Small intestine (tissue), 7 donors: Measurements from ENCODE around the gene LPCAT3. TPM values are rescaled to one million over a fixed set of nuclear protein-coding genes. Genes with fewer than 3 reads are reported as not detected.

Experiments used
- DNase-seq, 2 donors: peaks; one replicate each; pipeline versions ENCODE4 v3.0.0 to v3.0.0-alpha.2; 2013
- FAIRE-seq: peaks from 2 replicates; lab custom pipeline; 2012; peaks lifted over from hg19 to GRCh38; lab: Jason Lieb, UNC
- H3K27ac ChIP-seq, 3 donors: one replicate each; pipeline ENCODE4 v1.5.1; 2013; ENCODE audit warnings: low read length in 2 of 3, mild to moderate bottlenecking in 2 of 3, control low read depth in 1 of 3, inconsistent platforms in 1 of 3, low read depth in 1 of 3, moderate library complexity in 1 of 3
- H3K27me3 ChIP-seq, 3 donors: one replicate each; pipeline ENCODE4 v1.6.1; 2013; ENCODE audit warnings: low read length in 3 of 3, inconsistent platforms in 1 of 3; ENCODE audit not compliant: control insufficient read depth in 3 of 3, insufficient read depth in 3 of 3
- H3K36me3 ChIP-seq, 3 donors: one replicate each; pipeline ENCODE4 v1.6.1; 2013; ENCODE audit warnings: low read length in 3 of 3, inconsistent platforms in 1 of 3, low read depth in 1 of 3, mild to moderate bottlenecking in 1 of 3, moderate library complexity in 1 of 3; ENCODE audit not compliant: control insufficient read depth in 3 of 3, insufficient read depth in 2 of 3
- H3K4me1 ChIP-seq, 3 donors: one replicate each; pipeline ENCODE4 v1.6.1; 2013; ENCODE audit warnings: low read length in 2 of 3, inconsistent platforms in 1 of 3, low read depth in 1 of 3, mild to moderate bottlenecking in 1 of 3, moderate library complexity in 1 of 3; ENCODE audit not compliant: control insufficient read depth in 3 of 3, insufficient read depth in 2 of 3
- H3K4me3 ChIP-seq, 3 donors: one replicate each; pipeline ENCODE4 v1.5.1; 2013; ENCODE audit warnings: low read length in 3 of 3, control low read depth in 1 of 3, inconsistent platforms in 1 of 3, low read depth in 1 of 3, mild to moderate bottlenecking in 1 of 3, moderate library complexity in 1 of 3
- H3K9me3 ChIP-seq, 2 donors: one replicate each; pipeline ENCODE4 v1.6.1; 2013; ENCODE audit warnings: low read depth in 1 of 2, low read length in 1 of 2; ENCODE audit not compliant: control insufficient read depth in 2 of 2, insufficient read depth in 1 of 2
- WGBS, 3 donors: extraction: QIAGEN DNeasy Blood & Tissue Kit; methylation state at CpG; one replicate each; pipeline ENCODE4 v1.1.7; 2013; 5-methylcytosine and 5-hydroxymethylcytosine counted together
- polyA plus RNA-seq, 4 donors: library from polyadenylated mRNA; stranded (reverse) in 3 of 4; unstranded in 1 of 4; fragments of 200-250 nt in 3 of 4; fragments of 120-200 nt in 1 of 4; gene quantifications; one replicate each; pipeline versions ENCODE4 v1.2.1 to v1.2.3, GENCODE V29; 2013
- donor health status: healthy with polysubstance abuse.
- donor health status: control.
- donor health status: control.
- donor health status: Bipolar disorder and iron deficiency.
- donor health status: healthy.

Gene LPCAT3
- polyA plus RNA-seq, 4 donors, result 67.8 to 95.9 (median 77.3) TPM

- peak overlapping the region; percentile 89 to 95 (median 92) for H3K27ac ChIP-seq
- H3K4me3 ChIP-seq, result peak overlapping the region; percentile 62 to 71 (median 63)
- no peaks in the 10 kb centered on the region for H3K27me3 ChIP-seq
- H3K9me3 ChIP-seq, result no peaks in the 10 kb centered on the region
- FAIRE-seq (no peak), DNase-seq (peak; percentile 96 to 98)
- peaks cover 2 to 20% (median 4%) of the 10 kb centered on the region in 3 donors for H3K4me1 ChIP-seq
- peaks cover 8 to 84% (median 10%) of the 10 kb centered on the region in 3 donors for H3K36me3 ChIP-seq
- WGBS, 3 donors, result 0% methylated on average over 72 to 80 of the region's 80 CpGs
Measured at GRCh38 chr12:6937481-6938352, 80.6 kb downstream of the LPCAT3 start.

GRCh38 chr12:6936636-6937480 is 81.4 kb downstream of the LPCAT3 start:
- Histone ChIP-seq H3K27ac (peak overlapping the region; percentile 89 to 95 (median 92)), H3K4me1 (peaks cover 2 to 25% (median 4%) of the 10 kb centered on the region in 3 donors), H3K4me3 (peak overlapping the region; percentile 62 to 71 (median 63)), H3K27me3 (no peaks in the 10 kb centered on the region), H3K9me3 (no peaks in the 10 kb centered on the region), H3K36me3 (peaks cover 8 to 77% (median 8%) of the 10 kb centered on the region in 3 donors)
- DNase-seq (peak in 1 of 2 donors; percentile 44), FAIRE-seq (no peak)
- 19 to 33% (median 27%) methylated on average over 31 to 36 of the region's 36 CpGs for WGBS, 3 donors

DNA sequence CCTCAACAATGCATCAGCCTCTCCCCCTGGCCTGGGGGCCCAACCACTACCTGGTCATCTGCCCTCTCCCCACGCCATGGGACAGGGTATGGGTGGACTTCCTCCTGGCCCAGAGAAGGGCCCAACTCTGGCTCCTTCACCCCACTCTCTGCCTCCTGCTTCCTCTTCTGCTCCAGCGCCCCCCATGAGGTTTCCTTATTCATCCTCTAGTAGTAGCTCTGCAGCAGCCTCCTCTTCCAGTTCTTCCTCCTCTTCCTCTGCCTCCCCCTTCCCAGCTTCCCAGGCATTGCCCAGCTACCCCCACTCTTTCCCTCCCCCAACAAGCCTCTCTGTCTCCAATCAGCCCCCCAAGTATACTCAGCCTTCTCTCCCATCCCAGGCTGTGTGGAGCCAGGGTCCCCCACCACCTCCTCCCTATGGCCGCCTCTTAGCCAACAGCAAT is 82.1 kb downstream of the LPCAT3 start:
- peak overlapping the region in 1 of 3 donors; percentile 89 for H3K27ac ChIP-seq
- H3K9me3 ChIP-seq, result no peaks in the 10 kb centered on the region
- H3K4me1 ChIP-seq, result peaks cover 2 to 25% (median 4%) of the 10 kb centered on the region in 3 donors
- H3K4me3 ChIP-seq, result no peak overlapping the region
- WGBS, 3 donors, result 79 to 100% (median 86%) methylated on average over 2 to 3 of the region's 3 CpGs
- H3K36me3 ChIP-seq, result peaks cover 7 to 70% (median 8%) of the 10 kb centered on the region in 3 donors
- DNase-seq, result no peak
- no peak for FAIRE-seq
- H3K27me3 ChIP-seq, result no peaks in the 10 kb centered on the region

GRCh38 chr12:6935371-6936193 is 82.7 kb downstream of the LPCAT3 start:
- DNase-seq (no peak), FAIRE-seq (no peak)
- H3K27ac ChIP-seq, result peak overlapping the region in 1 of 3 donors; percentile 12
- H3K27me3 ChIP-seq, result no peaks in the 10 kb centered on the region
- WGBS, 3 donors, result 59 to 72% (median 72%) methylated on average over 13 to 14 of the region's 14 CpGs
- H3K36me3 ChIP-seq, result peaks cover 7 to 64% (median 8%) of the 10 kb centered on the region in 3 donors
- peaks cover 2 to 25% (median 4%) of the 10 kb centered on the region in 3 donors for H3K4me1 ChIP-seq
- no peaks in the 10 kb centered on the region for H3K9me3 ChIP-seq
- H3K4me3 ChIP-seq, result no peak overlapping the region

DNA sequence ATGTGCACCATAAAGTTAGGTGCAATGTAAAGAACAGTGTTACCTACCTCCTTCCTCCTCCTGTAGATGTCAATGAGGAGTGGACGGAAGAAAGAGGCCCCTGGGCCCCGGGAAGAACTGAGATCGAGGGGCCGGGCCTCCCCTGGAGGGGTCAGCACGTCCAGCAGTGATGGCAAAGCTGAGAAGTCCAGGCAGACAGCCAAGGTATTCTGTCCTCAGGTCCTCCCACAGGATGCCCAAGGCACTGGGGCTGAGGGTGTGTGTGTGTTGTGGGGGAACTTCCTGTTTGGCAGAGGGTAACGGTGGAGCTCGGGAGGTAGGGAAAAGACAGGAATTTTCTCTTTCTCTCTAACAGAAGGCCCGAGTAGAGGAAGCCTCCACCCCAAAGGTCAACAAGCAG is 84.2 kb downstream of the LPCAT3 start:
- Histone ChIP-seq H3K9me3 (no peaks in the 10 kb centered on the region), H3K27me3 (no peaks in the 10 kb centered on the region), H3K4me1 (peaks cover 6 to 37% (median 9%) of the 10 kb centered on the region in 3 donors), H3K4me3 (no peak overlapping the region), H3K27ac (peak overlapping the region in 1 of 3 donors; percentile 36), H3K36me3 (peaks cover 7 to 55% (median 8%) of the 10 kb centered on the region in 3 donors)
- FAIRE-seq (no peak), DNase-seq (no peak)
- WGBS, 3 donors, result 50 to 73% (median 59%) methylated on average over 8 of the region's 8 CpGs

- Histone ChIP-seq H3K4me3 (no peak overlapping the region), H3K27ac (no peak overlapping the region), H3K36me3 (peaks cover 7 to 47% (median 8%) of the 10 kb centered on the region in 3 donors), H3K9me3 (no peaks in the 10 kb centered on the region), H3K4me1 (peaks cover 5 to 26% (median 9%) of the 10 kb centered on the region in 3 donors), H3K27me3 (no peaks in the 10 kb centered on the region)
- 60 to 70% (median 66%) methylated on average over 1 of the region's 1 CpG for WGBS, 3 donors
- FAIRE-seq (no peak), DNase-seq (no peak)
Measured at GRCh38 chr12:6932766-6933165, 85.5 kb downstream of the LPCAT3 start.

DNA sequence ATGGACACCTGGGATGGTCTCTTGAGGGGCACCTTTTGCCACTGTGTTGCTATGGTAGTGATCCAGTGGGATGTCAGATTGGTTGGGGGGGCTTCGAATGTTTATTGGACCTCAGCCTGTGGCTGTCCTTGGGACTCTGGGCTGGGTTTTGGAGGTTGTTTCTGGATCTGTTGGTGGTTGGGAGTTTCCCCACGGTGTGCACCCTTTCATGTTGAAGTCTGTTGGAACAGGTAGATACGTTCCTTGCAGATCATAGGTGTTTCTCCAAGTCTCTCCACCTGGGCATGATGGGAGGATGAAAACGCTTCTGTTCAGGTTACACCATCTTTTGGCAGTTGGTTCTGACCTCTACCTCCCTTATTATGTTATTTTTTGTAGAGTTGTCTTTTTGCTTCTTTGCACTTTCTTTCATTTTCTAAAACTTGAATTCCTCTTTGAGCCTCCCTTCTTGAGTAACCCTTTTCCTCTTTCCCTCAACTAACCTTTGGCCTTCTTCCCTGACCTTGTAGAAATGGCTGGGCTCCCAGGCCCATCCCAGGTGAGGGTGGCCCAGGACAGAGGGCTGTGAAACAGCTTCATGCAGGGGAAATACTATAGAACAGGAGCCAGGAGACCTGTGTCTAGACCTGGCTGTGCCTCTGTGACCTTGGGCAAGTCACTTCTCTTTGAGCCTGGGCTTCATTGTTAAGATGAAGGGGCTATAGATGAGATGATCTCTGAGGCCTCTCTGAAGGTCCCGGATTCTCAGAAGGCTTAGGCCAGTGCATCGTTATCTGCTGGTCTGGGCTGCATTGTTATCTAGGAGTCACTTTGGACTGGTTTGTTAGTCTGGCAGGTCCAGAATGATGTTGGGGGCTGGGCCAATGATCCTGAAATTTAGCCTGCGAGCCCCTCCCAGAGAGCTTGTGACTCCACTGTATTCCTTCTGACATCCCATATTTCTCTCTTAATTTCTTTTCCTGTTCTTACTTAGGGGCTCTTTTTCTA is 88.5 kb downstream of the LPCAT3 start:
- Histone ChIP-seq H3K36me3 (peaks cover 3 to 23% (median 4%) of the 10 kb centered on the region in 3 donors), H3K9me3 (no peaks in the 10 kb centered on the region), H3K27me3 (no peaks in the 10 kb centered on the region), H3K4me3 (peak overlapping the region; percentile 70 to 82 (median 76)), H3K4me1 (peaks cover 7 to 38% (median 14%) of the 10 kb centered on the region in 3 donors), H3K27ac (peak overlapping the region in 2 of 3 donors; percentile 84 to 86)
- no peak for FAIRE-seq
- peak in 1 of 2 donors; percentile 47 for DNase-seq
- 29 to 42% (median 35%) methylated on average over 7 of the region's 7 CpGs for WGBS, 3 donors
